HCT116 (cell line): ENCODE data around the gene RNF11. TPM values are rescaled to one million over a fixed set of nuclear protein-coding genes. Genes with fewer than 3 reads are reported as not detected.

Experiments used
- ATAC-seq: fragments of 200-7000 bp; cut with Tn5 transposase; 2 replicates; pipeline ENCODE4 v1.9.1; 2020; ENCODE audit warnings: mild to moderate bottlenecking, moderate library complexity
- BruUV-seq: library from RNA; stranded (reverse); fragments of 400-500 nt; replicated peaks from 2 replicates; lab custom pipeline; 2021; lab: Mats Ljungman, UMichigan
- CTCF ChIA-PET: fragments of 300-600 bp; sonication (Branson Sonifier 250); formaldehyde crosslinking; loops from one replicate; lab custom pipeline; 2021; ENCODE audit warnings: antibody characterized with exemption; lab: Charles Lee
- POLR2A ChIA-PET: fragments of 300-600, 350-600 bp; sonication (Branson Sonifier 250); formaldehyde crosslinking; loops from one replicate; lab custom pipeline; 2021; ENCODE audit warnings: antibody characterized with exemption; lab: Charles Lee
- RAD21 ChIA-PET, 2 experiments: fragments of 300-600 bp; sonication (Branson Sonifier 250); formaldehyde crosslinking; loops; one replicate each; lab custom pipeline; 2023; ENCODE audit warnings: low total read pairs in 2 of 2; ENCODE audit not compliant: uncharacterized antibody in 2 of 2, unreplicated experiment in 2 of 2, low non-redundant PET in 1 of 2; lab: Charles Lee
- DNase-seq: peaks from one replicate; pipeline ENCODE4 v3.0.0-alpha.2; 2010; ENCODE audit warnings: low read depth, low spot score
- H2AFZ ChIP-seq: fragments of 200-600 bp; shearing (Covaris generic), sonication (generic); 2 replicates; pipeline ENCODE4 v1.6.1; 2017; ENCODE audit warnings: low read depth, mixed run types, mixed read lengths, antibody characterized with exemption, low read length; ENCODE audit not compliant: poor library complexity, severe bottlenecking
- H3K27ac ChIP-seq: 2 replicates; pipeline ENCODE4 v1.5.1; 2012; ENCODE audit warnings: low read depth, low read length
- H3K27me3 ChIP-seq: fragments of 200-600 bp; sonication (generic); 2 replicates; pipeline ENCODE4 v1.6.1; 2016; ENCODE audit warnings: mixed run types, low read length, mixed read lengths; ENCODE audit not compliant: insufficient read depth
- H3K36me3 ChIP-seq, 2 experiments: fragments of 200-500 bp in 1 of 2; fragments of 200-600 bp in 1 of 2; sonication (Bioruptor generic) in 1 of 2; sonication (generic) in 1 of 2; 2 replicates each; pipeline versions ENCODE4 v1.5.1 to v1.6.1; 2014 to 2016; ENCODE audit warnings: low read length in 2 of 2, inconsistent platforms in 1 of 2, mixed read lengths in 1 of 2, mixed run types in 1 of 2; ENCODE audit not compliant: insufficient read depth in 2 of 2, control insufficient read depth in 1 of 2
- H3K4me1 ChIP-seq, 2 experiments: fragments of 200-600 bp in 1 of 2; sonication (generic) in 1 of 2; 2 replicates each; pipeline versions ENCODE4 v1.5.1 to v1.6.1; 2012 to 2017; ENCODE audit warnings: low read length in 2 of 2, inconsistent platforms in 1 of 2, mild to moderate bottlenecking in 1 of 2, mixed read lengths in 1 of 2, mixed run types in 1 of 2, moderate library complexity in 1 of 2; ENCODE audit not compliant: insufficient read depth in 2 of 2, control insufficient read depth in 1 of 2
- H3K4me2 ChIP-seq: fragments of 200-600 bp; sonication (generic); 2 replicates; pipeline ENCODE4 v1.6.1; 2017; ENCODE audit warnings: mixed run types, low read length, mixed read lengths
- H3K4me3 ChIP-seq, 2 experiments: fragments of 200-600 bp in 1 of 2; sonication (generic) in 1 of 2; replicated peaks in 1 of 2; 2 replicates each; pipeline ENCODE4 v1.5.1; 2011 to 2016; ENCODE audit warnings: low read length in 2 of 2, control low read depth in 1 of 2, low read depth in 1 of 2, mild to moderate bottlenecking in 1 of 2, mixed read lengths in 1 of 2, mixed run types in 1 of 2
- H3K79me2 ChIP-seq: fragments of 200-600 bp; sonication (generic); 2 replicates; pipeline ENCODE4 v1.6.1; 2017; ENCODE audit warnings: mild to moderate bottlenecking, mixed run types, low read length, moderate library complexity, mixed read lengths; ENCODE audit not compliant: insufficient read depth
- H3K9ac ChIP-seq: fragments of 200-600 bp; sonication (generic); 2 replicates; pipeline ENCODE4 v1.6.1; 2016; ENCODE audit warnings: low read length, mixed read lengths
- H3K9me2 ChIP-seq: fragments of 200-600 bp; sonication (generic), shearing (Covaris generic); 2 replicates; pipeline ENCODE4 v1.6.1; 2017; ENCODE audit warnings: mixed run types, mild to moderate bottlenecking, moderate library complexity; ENCODE audit not compliant: insufficient read depth
- H3K9me3 ChIP-seq, 2 experiments: fragments of 200-500 bp in 1 of 2; fragments of 200-600 bp in 1 of 2; sonication (Bioruptor generic) in 1 of 2; sonication (generic) in 1 of 2; 2 replicates each; pipeline ENCODE4 v1.6.1; 2014 to 2017; ENCODE audit warnings: low read length in 2 of 2, mixed read lengths in 2 of 2, inconsistent platforms in 1 of 2, low read depth in 1 of 2, mild to moderate bottlenecking in 1 of 2, mixed run types in 1 of 2, moderate library complexity in 1 of 2; ENCODE audit not compliant: control insufficient read depth in 1 of 2, insufficient read depth in 1 of 2
- H4K20me1 ChIP-seq: fragments of 200-600 bp; sonication (generic), shearing (Covaris generic); 2 replicates; pipeline ENCODE4 v1.6.1; 2017; ENCODE audit warnings: mixed run types, mild to moderate bottlenecking, moderate library complexity; ENCODE audit not compliant: insufficient read depth
- ATF3 ChIP-seq: IDR thresholded peaks from 2 replicates; pipeline ENCODE4 v1.6.1; 2012
- CBX3 ChIP-seq: IDR thresholded peaks from 2 replicates; pipeline ENCODE4 v1.6.1; 2012; ENCODE audit warnings: low read depth
- CEBPB ChIP-seq: IDR thresholded peaks from 2 replicates; pipeline ENCODE4 v1.6.1; 2012; ENCODE audit warnings: low read depth
- CTCF ChIP-seq, 3 experiments: fragments of 200-600 bp in 1 of 3; sonication (generic) in 1 of 3; IDR thresholded peaks in 2 of 3; conservative IDR thresholded peaks in 1 of 3; 2 replicates each; pipeline ENCODE4 v1.5.1; 2012 to 2017; ENCODE audit warnings: low read depth in 2 of 3, low read length in 2 of 3, antibody characterized with exemption in 1 of 3, borderline replicate concordance in 1 of 3, control low read depth in 1 of 3, mild to moderate bottlenecking in 1 of 3, mixed read lengths in 1 of 3, mixed run types in 1 of 3, moderate library complexity in 1 of 3; ENCODE audit not compliant: insufficient read depth in 1 of 3
- EGR1 ChIP-seq: IDR thresholded peaks from 2 replicates; pipeline ENCODE4 v1.6.1; 2012; ENCODE audit warnings: low read depth
- ELF1 ChIP-seq: IDR thresholded peaks from 2 replicates; pipeline ENCODE4 v1.6.1; 2012; ENCODE audit warnings: low read depth, borderline replicate concordance
- EZH2phosphoT487 ChIP-seq: fragments of 200-600 bp; IDR thresholded peaks from 2 replicates; pipeline ENCODE4 v1.6.1; 2018; ENCODE audit warnings: antibody characterized with exemption, borderline replicate concordance
- FOSL1 ChIP-seq: IDR thresholded peaks from 2 replicates; pipeline ENCODE4 v1.6.1; 2012; ENCODE audit warnings: low read depth
- JUND ChIP-seq: IDR thresholded peaks from 2 replicates; pipeline ENCODE4 v1.6.1; 2012
- MAX ChIP-seq: IDR thresholded peaks from 2 replicates; pipeline ENCODE4 v1.6.1; 2012
- POLR2A ChIP-seq: IDR thresholded peaks from 2 replicates; pipeline ENCODE4 v1.7.0; 2011; ENCODE audit warnings: borderline replicate concordance; ENCODE audit not compliant: insufficient read depth, insufficient read length; ENCODE audit errors: extremely low read depth
- POLR2AphosphoS5 ChIP-seq: IDR thresholded peaks from 2 replicates; pipeline ENCODE4 v1.6.1; 2011; ENCODE audit warnings: mild to moderate bottlenecking, low read depth, low read length, moderate library complexity
- RAD21 ChIP-seq: IDR thresholded peaks from 2 replicates; pipeline ENCODE4 v1.6.1; 2012; ENCODE audit warnings: low read depth, mild to moderate bottlenecking
- REST ChIP-seq: IDR thresholded peaks from 2 replicates; pipeline ENCODE4 v1.6.1; 2012; ENCODE audit warnings: low read depth
- SP1 ChIP-seq: IDR thresholded peaks from 2 replicates; pipeline ENCODE4 v1.6.1; 2012; ENCODE audit warnings: low read depth
- ZBTB33 ChIP-seq: IDR thresholded peaks from 2 replicates; pipeline ENCODE4 v1.6.1; 2011; ENCODE audit warnings: mild to moderate bottlenecking, low read length, moderate library complexity; ENCODE audit not compliant: insufficient replicate concordance; ENCODE audit errors: extremely low read depth
- ZFX ChIP-seq: fragments of 450-650 bp; IDR thresholded peaks from 2 replicates; pipeline ENCODE4 v1.6.1; 2017
- intact Hi-C: fragments of 100-400 bp; cut with micrococcal nuclease; formaldehyde crosslinking; loops from 2 replicates; pipeline ENCODE4 v1.10.0; 2022
- total RNA-seq: library from RNA; stranded (reverse); gene quantifications from one replicate; pipeline ENCODE4 v1.2.1, GENCODE V29; 2021; ENCODE audit not compliant: unreplicated experiment

RNF11 gene
- total RNA-seq, 1 experiment from 2014 or later: 60.9 TPM

GRCh38 chr1:51266791-51267190 lies 30.7 kb downstream of the RNF11 start:
- Histone ChIP-seq H3K4me3 (no peak overlapping the region), H3K79me2 (peaks cover 67% of the 10 kb centered on the region), H3K4me1 (peaks cover 18 to 49% of the 10 kb centered on the region in 2 experiments), H3K27me3 (no peaks in the 10 kb centered on the region), H3K9me2 (no peaks in the 10 kb centered on the region), H3K4me2 (no peak overlapping the region), H3K9me3 (no peaks in the 10 kb centered on the region), H3K27ac (no peak overlapping the region), H4K20me1 (no peaks in the 10 kb centered on the region; the same call in 1 of the 2 replicates), H2AFZ (no peak overlapping the region), H3K36me3 (peaks cover 0 to 5% of the 10 kb centered on the region in 2 experiments; a peak in 2 of 4 replicates), H3K9ac (no peak overlapping the region)
- CTCF ChIA-PET: no interaction called here
- TF ChIP-seq EGR1 (no peak), SP1 (no peak), ZFX (no peak), EZH2phosphoT487 (no peak), RAD21 (no peak), ATF3 (no peak), POLR2AphosphoS5 (no peak), CEBPB (no peak), JUND (no peak), FOSL1 (no peak), MAX (no peak), CTCF (IDR thresholded peaks at IDR 0.05 in 2 of 3, conservative IDR thresholded peaks at IDR 0.05 in 1 of 3; ENCODE audit: borderline replicate concordance in 1 of 3, insufficient read depth in 1 of 3, low read depth in 2 of 3, low read length in 2 of 3) (no peak), ZBTB33 (no peak), CBX3 (no peak), ELF1 (no peak), REST (no peak), POLR2A (no peak)
- POLR2A ChIA-PET: no interaction called here
- DNase-seq (no peak), ATAC-seq (no peak)
- intact Hi-C loops: no loop called here
- RAD21 ChIA-PET: no interaction called here
- BruUV-seq: no TSS peak
